ENCODE measurements around the gene NGRN. TPM values are rescaled to one million over a fixed set of nuclear protein-coding genes. Genes with fewer than 3 reads are reported as not detected.

The NGRN gene
- total and polyA plus RNA-seq, 2 of the 4 experiments (the other 2 are of a cell fraction) = 39.6 to 46.2 TPM

DNA sequence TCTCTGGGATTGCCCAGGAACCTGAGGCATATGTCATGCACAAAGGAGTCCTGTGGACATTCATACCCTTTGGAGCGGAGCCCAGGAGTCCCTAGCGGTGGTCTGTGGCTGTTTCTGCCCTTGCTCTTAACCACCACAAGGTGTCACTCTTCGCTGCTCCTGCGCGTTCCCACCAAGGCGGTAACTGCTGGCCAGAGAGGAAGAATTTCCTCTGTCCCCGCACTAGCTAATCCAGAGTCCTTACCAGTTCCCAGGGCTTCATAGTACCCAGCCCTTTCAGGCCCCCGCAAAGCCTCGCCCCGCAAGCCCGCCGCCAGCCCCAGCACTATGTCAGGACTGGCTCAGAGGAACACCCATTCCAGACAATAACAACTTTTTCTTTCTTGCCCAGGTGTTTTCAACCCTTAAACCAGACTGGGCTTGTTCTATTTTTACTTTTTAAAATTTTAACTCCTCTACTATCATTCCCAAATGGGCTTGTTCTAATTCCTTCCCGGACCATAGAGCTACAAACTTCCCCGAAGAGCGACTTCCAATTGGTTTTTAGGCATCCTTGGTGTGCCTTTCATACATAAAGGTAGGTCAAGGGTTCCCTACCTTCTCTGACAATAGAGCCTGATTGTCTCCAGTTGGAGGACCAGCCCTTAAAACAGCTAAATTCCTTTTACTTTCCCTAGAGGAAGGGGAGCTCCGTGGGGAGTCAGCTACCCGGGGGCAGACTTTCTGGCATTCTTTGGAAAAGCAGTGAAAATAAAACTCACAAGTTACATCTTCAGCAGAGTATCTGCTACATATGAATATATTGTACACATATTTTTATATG is 54.8 kb downstream of the NGRN start (continued):
- TF ChIP-seq NFE2L2 (IDR thresholded peaks at IDR 0.05; ENCODE audit: low read depth, low read length) = no peak
- TF ChIP-seq CHD1 (IDR thresholded peaks at IDR 0.05; ENCODE audit: low read depth, low read length) = no peak
- no peak for TF ChIP-seq MXI1 (IDR thresholded peaks at IDR 0.05; ENCODE audit: borderline replicate concordance, low read depth, low read length)

GRCh38 chr15:90320885-90321278 is 55.4 kb downstream of the NGRN start:
- ChIA-PET CTCF (interaction anchor here (0.8 to 2.5 kb wide), 7 partner anchors 11 to 565 kb away, joined by 3 to 34 read pairs (median 5); partner anchors contain the start of gene IQGAP1), POLR2A (ENCODE audit: unreplicated experiment) (no interaction called here)
- in situ Hi-C loops (cut with MboI; ENCODE audit: low sequenced_read_pairs) = loop anchor here (5.0 to 25.0 kb wide), 2 partner anchors 151 to 566 kb away; partner anchors contain the start of gene FES

More at GRCh38 chr15:90320885-90321278, 55.4 kb downstream of the NGRN start:
- no peak overlapping the region for H3K56ac ChIP-seq (ENCODE audit: extremely low read depth, insufficient read depth, low read length)
- H3K4me1 ChIP-seq (ENCODE audit: control insufficient read depth, insufficient read depth, low read length) = 0 out of 2 replicates have a peak, but pooled peaks cover 1% of the 10 kb centered on the region
- DNase-seq (no peak), ATAC-seq (ENCODE audit: low read depth) (no peak)
- H2BK5ac ChIP-seq (ENCODE audit: low read depth, low read length, poor library complexity, severe bottlenecking) = no peak overlapping the region
- BruUV-seq (replicated peaks) = no TSS peak
- H3K4me2 ChIP-seq (ENCODE audit: low read depth, low read length) = no peak overlapping the region
- H4K5ac ChIP-seq (ENCODE audit: low read depth, low read length) = no peak overlapping the region
- WGBS, 2 experiments (ENCODE audit: extremely low coverage in 2 of 2, insufficient read length in 1 of 2) = no CpG with 5 or more reads among the region's 1 CpG
- H3K9me1 ChIP-seq (ENCODE audit: insufficient read depth, low read length) = no peaks in the 10 kb centered on the region
- no peak overlapping the region for H2AK9ac ChIP-seq (replicated peaks; ENCODE audit: low read depth, low read length, poor library complexity)
- H3K4ac ChIP-seq (ENCODE audit: low read depth, low read length) = no peak overlapping the region
- no peaks in the 10 kb centered on the region for H3K9me3 ChIP-seq (ENCODE audit: control insufficient read depth, insufficient read depth, low read length)
- no peak overlapping the region for H3K18ac ChIP-seq (ENCODE audit: low read depth, low read length)
- H4K8ac ChIP-seq (ENCODE audit: low read depth in 2 of 2, low read length in 2 of 2) = no peak overlapping the region
- no peak overlapping the region for H2BK15ac ChIP-seq (ENCODE audit: low read depth, low read length)
- H3K14ac ChIP-seq (replicated peaks; ENCODE audit: low read depth, low read length) = no peak overlapping the region
- no peak overlapping the region for H3K23ac ChIP-seq (ENCODE audit: low read depth, low read length)
- no peaks in the 10 kb centered on the region for H4K20me1 ChIP-seq (ENCODE audit: insufficient read depth, low read length)
- H4K91ac ChIP-seq (ENCODE audit: insufficient read depth, low read depth, low read length) = no peak overlapping the region
- no peak overlapping the region for H3K9ac ChIP-seq (ENCODE audit: low read depth, low read length)
- intact Hi-C loops (cut with micrococcal nuclease) = loop anchor here (1.0 to 10.0 kb wide), 6 partner anchors 67 to 613 kb away; partner anchors contain the start of gene IQGAP1
- dilution Hi-C loops (cut with HindIII; ENCODE audit: low sequenced_read_pairs, unreplicated experiment) = no loop called here
- no peak overlapping the region for H3K4me3 ChIP-seq (ENCODE audit: insufficient read depth, low read depth, low read length)
- no peaks in the 10 kb centered on the region for H3K27me3 ChIP-seq (ENCODE audit: control insufficient read depth, insufficient read depth, low read length)
- no peak for TF ChIP-seq MAFK (IDR thresholded peaks at IDR 0.05; ENCODE audit: low read depth, low read length)
- TF ChIP-seq FOS (IDR thresholded peaks at IDR 0.05; ENCODE audit: low read depth, low read length) = no peak
- no peak for TF ChIP-seq NFE2L2 (IDR thresholded peaks at IDR 0.05; ENCODE audit: low read depth, low read length)
- TF ChIP-seq ELK1 (IDR thresholded peaks at IDR 0.05; ENCODE audit: borderline replicate concordance, low read depth, low read length) = no peak
- no peak for TF ChIP-seq MXI1 (IDR thresholded peaks at IDR 0.05; ENCODE audit: borderline replicate concordance, low read depth, low read length)
- TF ChIP-seq, protein P1, sequence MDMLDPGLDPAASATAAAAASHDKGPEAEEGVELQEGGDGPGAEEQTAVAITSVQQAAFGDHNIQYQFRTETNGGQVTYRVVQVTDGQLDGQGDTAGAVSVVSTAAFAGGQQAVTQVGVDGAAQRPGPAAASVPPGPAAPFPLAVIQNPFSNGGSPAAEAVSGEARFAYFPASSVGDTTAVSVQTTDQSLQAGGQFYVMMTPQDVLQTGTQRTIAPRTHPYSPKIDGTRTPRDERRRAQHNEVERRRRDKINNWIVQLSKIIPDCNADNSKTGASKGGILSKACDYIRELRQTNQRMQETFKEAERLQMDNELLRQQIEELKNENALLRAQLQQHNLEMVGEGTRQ (IDR thresholded peaks at IDR 0.05; ENCODE audit: low read depth, low read length) = no peak
- TF ChIP-seq RCOR1 (IDR thresholded peaks at IDR 0.05; ENCODE audit: insufficient replicate concordance, low read length) = no peak
- no peak for TF ChIP-seq MAZ (IDR thresholded peaks at IDR 0.05; ENCODE audit: borderline replicate concordance, low read depth, low read length)
- no peaks in the 10 kb centered on the region for H3K36me3 ChIP-seq (ENCODE audit: control insufficient read depth, insufficient read depth, low read length)
- no peak overlapping the region for H2AFZ ChIP-seq (replicated peaks; ENCODE audit: low read length, poor library complexity)
- H2BK20ac ChIP-seq (ENCODE audit: low read depth, low read length) = no peak overlapping the region
- H2AK5ac ChIP-seq (ENCODE audit: low read depth, low read length) = no peak overlapping the region
- no peak overlapping the region for H2BK120ac ChIP-seq (ENCODE audit: low read depth, low read length)
- H3K79me1 ChIP-seq (ENCODE audit: low read depth in 1 of 2, low read length in 2 of 2) = no peaks in the 10 kb centered on the region
- no peak overlapping the region for H3K27ac ChIP-seq (ENCODE audit: insufficient read depth, low read length)
